Measurements from ENCODE around the gene LMX1B. TPM values are rescaled to one million over a fixed set of nuclear protein-coding genes. Genes with fewer than 3 reads are reported as not detected.

Gene LMX1B
- total and polyA plus RNA-seq, 10 donors = 0.02 to 0.25 TPM; not detected in 8

- Histone ChIP-seq H3K27me3 (replicated peaks in 1 of 7) (peaks cover 0 to 100% (median 49%) of the 10 kb centered on the region in 7 donors), H3K27ac (no peak overlapping the region), H3K9me3 (no peaks in the 10 kb centered on the region), H3K36me3 (no peaks in the 10 kb centered on the region), H3K4me3 (no peak overlapping the region), H3K4me1 (peaks cover 0 to 16% (median 3%) of the 10 kb centered on the region in 6 donors)
- intact Hi-C loops (cut with DNase I; ENCODE audit: low total_unique reads) = no loop called here
- DNase-seq = no peak
- TF ChIP-seq POLR2A (IDR thresholded peaks at IDR 0.05) = no peak
- TF ChIP-seq CTCF (IDR thresholded peaks at IDR 0.05 in 8 of 11, conservative IDR thresholded peaks at IDR 0.05 in 3 of 11) = no peak
- TF ChIP-seq POLR2AphosphoS5 (IDR thresholded peaks at IDR 0.05) = no peak
- WGBS, 5 donors = 70 to 77% (median 73%) methylated on average over 12 to 17 of the region's 17 CpGs
These were observed 20.3 kb downstream of the LMX1B start for GRCh38 chr9:126633881-126634558.

- no peaks in the 10 kb centered on the region for H3K36me3 ChIP-seq
- H3K4me1 ChIP-seq = peaks cover 0 to 16% (median 3%) of the 10 kb centered on the region in 6 donors
- 82 to 87% (median 84%) methylated on average over 8 of the region's 8 CpGs for WGBS, 5 donors
- no peak overlapping the region for H3K27ac ChIP-seq
- DNase-seq = no peak
- H3K4me3 ChIP-seq = no peak overlapping the region
- no peaks in the 10 kb centered on the region for H3K9me3 ChIP-seq
- H3K27me3 ChIP-seq (replicated peaks in 1 of 7) = peaks cover 0 to 100% (median 47%) of the 10 kb centered on the region in 7 donors
- TF ChIP-seq POLR2AphosphoS5 (IDR thresholded peaks at IDR 0.05) (no peak), POLR2A (IDR thresholded peaks at IDR 0.05) (no peak), CTCF (IDR thresholded peaks at IDR 0.05 in 8 of 11, conservative IDR thresholded peaks at IDR 0.05 in 3 of 11) (no peak)
- intact Hi-C loops (cut with DNase I; ENCODE audit: low total_unique reads) = no loop called here
These were observed 21.3 kb downstream of the LMX1B start for GRCh38 chr9:126635061-126635460.

- no peak overlapping the region for H3K4me3 ChIP-seq
- H3K4me1 ChIP-seq = peaks cover 0 to 15% (median 3%) of the 10 kb centered on the region in 6 donors
- no peak overlapping the region for H3K27ac ChIP-seq
- TF ChIP-seq POLR2A (IDR thresholded peaks at IDR 0.05) (no peak), POLR2AphosphoS5 (IDR thresholded peaks at IDR 0.05) (no peak), CTCF (IDR thresholded peaks at IDR 0.05 in 8 of 11, conservative IDR thresholded peaks at IDR 0.05 in 3 of 11) (no peak)
- no peaks in the 10 kb centered on the region for H3K9me3 ChIP-seq
- 52 to 65% (median 63%) methylated on average over 3 of the region's 3 CpGs for WGBS, 5 donors
- no peaks in the 10 kb centered on the region for H3K36me3 ChIP-seq
- no peak for DNase-seq
- intact Hi-C loops (cut with DNase I; ENCODE audit: low total_unique reads) = no loop called here
- peaks cover 0 to 100% (median 39%) of the 10 kb centered on the region in 7 donors for H3K27me3 ChIP-seq (replicated peaks in 1 of 7)
These were observed 22.1 kb downstream of the LMX1B start for GRCh38 chr9:126635661-126636439.

Data from spleen (tissue), 11 donors.